VCaP (cell line): ENCODE data around the gene FUT7.

ENCODE experiments used
- H3K27ac ChIP-seq: fragments of 450-650 bp; 2 replicates; pipeline ENCODE4 v1.5.1; 2017
- TF ChIP-seq, protein P1 (sequence below): fragments of 450-650 bp; conservative IDR thresholded peaks from 2 replicates; pipeline ENCODE4 v1.5.1; 2017; ENCODE audit warnings: mild to moderate bottlenecking, moderate library complexity

The FUT7 gene

DNA sequence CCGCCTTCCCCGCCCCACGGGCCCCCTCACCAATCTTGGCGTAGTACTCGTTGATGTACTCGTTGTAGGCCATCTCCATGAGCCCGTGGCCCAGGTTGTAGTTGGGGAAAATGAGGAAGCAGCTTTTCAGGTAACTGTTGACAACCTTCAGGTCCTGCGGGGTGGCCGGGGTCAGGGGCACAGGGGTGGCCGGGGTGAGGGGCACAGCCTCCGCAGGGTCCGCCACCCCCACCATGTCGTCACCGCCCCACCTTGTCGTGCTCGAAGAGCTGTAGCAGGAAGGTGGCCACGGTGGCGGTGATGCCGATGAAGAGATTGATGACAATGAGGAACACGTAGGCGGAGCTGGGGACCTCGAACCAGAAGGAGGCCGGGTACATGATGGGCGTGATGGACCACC, 20.7 kb downstream of the FUT7 start:
- TF ChIP-seq, protein P1, sequence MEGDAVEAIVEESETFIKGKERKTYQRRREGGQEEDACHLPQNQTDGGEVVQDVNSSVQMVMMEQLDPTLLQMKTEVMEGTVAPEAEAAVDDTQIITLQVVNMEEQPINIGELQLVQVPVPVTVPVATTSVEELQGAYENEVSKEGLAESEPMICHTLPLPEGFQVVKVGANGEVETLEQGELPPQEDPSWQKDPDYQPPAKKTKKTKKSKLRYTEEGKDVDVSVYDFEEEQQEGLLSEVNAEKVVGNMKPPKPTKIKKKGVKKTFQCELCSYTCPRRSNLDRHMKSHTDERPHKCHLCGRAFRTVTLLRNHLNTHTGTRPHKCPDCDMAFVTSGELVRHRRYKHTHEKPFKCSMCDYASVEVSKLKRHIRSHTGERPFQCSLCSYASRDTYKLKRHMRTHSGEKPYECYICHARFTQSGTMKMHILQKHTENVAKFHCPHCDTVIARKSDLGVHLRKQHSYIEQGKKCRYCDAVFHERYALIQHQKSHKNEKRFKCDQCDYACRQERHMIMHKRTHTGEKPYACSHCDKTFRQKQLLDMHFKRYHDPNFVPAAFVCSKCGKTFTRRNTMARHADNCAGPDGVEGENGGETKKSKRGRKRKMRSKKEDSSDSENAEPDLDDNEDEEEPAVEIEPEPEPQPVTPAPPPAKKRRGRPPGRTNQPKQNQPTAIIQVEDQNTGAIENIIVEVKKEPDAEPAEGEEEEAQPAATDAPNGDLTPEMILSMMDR = no peak
- no peak overlapping the region for H3K27ac ChIP-seq

DNA sequence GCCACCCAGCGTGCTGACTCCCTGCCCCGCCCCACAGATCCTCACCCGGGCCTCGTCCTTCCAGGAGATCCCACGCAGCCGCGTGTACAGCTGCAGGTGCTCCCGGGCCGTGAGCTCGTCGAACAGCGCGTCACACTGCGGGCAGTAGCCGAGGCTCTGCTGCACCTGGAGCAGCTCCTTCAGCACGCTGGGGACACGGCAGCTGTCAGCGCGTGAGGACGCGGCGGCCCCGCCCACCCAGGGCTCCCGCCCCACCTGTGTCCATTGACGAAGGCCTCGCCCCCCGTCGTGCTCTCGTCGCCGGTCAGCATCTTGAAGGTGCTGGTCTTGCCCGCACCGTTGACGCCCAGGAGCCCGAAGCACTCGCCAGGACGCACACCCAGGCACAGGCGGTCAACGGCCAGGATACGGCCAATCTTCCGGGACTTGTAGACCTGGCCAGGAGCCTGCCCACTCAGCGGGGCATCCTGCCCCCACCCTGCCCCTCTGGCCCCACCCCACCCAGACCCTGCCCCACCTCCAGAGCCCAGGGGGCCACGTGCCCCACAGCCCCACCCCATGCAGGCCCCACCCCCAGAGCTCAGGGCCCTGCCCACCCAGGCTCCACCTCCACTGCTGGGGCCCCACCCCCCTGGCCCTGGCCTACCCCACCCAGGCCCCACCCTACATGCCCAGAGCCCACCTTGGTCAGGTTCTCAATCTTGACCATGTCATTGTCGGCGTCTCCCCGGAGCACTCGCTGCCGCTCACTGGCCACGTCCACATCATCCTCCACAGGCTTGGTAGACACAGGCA, 21.8 kb downstream of the FUT7 start:
- TF ChIP-seq, protein P1 = no peak
- no peak overlapping the region for H3K27ac ChIP-seq

DNA sequence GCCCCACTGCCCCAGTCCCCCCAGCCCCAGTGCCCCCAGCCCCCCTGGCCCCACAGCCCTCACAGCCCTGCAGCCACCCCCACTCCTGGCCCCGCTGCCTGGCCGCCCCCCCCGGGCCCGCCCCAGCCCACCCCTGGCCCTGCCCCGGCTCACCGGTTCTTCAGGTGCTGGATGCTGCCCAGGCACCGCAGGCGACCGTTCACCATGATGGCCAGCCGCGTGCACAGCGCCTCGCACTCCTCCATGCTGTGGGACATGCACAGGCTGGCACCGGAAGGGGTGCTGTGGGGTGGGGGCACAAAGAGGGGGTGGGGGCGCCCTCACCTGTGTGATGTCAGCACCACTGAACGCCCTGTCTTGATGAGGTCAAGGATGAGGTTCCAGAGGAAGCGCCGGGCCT, 22.7 kb downstream of the FUT7 start:
- no peak overlapping the region for H3K27ac ChIP-seq
- TF ChIP-seq, protein P1 = no peak

DNA sequence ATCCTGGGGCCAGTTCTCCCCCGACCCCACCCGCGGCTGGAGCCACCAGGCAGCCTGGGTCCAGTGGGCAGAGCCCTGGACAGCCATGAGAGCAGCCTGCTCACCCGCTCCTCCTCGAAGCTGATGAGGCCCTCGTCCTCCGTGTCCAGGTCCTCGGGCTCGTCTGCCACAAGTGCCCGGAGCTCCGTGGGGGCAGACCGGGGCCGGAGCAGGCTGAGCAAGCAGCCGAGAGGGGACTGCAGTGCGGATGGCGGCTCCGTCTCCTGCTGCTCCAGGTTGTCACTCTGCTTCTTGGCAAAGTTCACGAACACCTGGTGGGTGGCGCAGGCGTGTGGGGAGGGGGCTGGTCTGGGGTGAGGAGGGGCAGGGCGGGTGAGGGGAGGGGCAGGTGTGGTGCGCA, 23.6 kb downstream of the FUT7 start:
- no peak overlapping the region for H3K27ac ChIP-seq
- TF ChIP-seq, protein P1 = no peak

DNA sequence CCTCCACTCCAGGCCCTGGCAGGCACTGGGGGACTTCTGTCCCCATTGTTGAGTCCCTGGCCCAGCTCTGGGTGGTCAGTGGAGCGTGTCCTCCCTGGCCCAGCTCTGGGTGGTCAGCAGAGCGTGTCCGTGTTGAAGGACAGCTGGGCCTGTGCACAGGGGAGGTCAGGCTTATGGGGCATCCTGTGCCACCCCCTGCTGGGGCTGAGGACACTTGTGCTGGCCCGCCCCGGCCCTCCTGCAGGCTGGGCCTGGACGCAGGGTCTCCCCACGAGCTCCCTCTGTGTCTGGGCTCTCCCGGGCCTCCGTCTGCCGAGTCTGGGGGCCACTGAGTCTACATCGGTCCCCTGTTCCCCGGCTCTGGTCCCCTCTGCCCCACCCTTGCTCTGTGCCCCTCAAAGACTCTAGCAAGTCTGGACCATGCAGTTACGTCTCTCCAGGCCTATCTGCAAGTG, 24.0 kb downstream of the FUT7 start:
- TF ChIP-seq, protein P1 = no peak
- no peak overlapping the region; the same call in 1 of the 2 replicates for H3K27ac ChIP-seq

DNA sequence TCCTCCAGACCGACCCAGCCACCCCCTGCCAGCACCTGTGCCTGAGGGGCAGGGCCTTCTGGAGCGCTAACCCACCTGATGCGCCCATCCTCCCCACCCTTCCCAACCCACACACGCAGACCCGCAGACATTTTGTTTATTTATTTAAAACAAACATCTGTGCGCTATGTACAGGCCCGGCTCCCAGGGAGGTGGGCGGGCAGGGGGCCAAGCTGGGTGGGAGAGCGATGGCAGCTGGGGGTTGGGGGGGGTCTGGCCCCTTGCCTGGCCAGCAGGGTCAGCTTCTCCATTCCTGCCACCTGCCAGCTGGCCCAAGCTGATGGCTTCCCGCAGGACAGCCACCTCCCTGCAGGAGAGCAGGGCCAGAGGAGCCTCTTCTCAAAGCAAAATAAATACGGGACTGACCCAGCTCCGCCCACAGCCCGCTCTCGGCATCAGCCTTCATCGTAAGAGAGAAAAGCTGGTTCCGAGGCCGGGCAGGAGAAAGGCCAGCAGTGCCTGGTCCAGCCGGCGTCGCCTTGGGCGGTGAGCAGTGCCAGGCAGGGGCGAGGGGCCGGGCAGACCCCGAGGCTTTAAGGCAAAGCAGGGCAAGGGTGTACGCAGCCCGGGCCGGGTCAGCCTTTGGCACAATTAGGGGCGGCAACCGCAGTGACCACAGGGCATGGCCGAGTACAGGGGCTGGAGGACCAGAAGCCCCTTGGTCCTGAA, 24.6 kb downstream of the FUT7 start:
- no peak overlapping the region; the same call in 1 of the 2 replicates for H3K27ac ChIP-seq
- TF ChIP-seq, protein P1 = no peak
